ENCODE data around the gene EMX1. TPM values are rescaled to one million over a fixed set of nuclear protein-coding genes. Genes with fewer than 3 reads are reported as not detected.

Gene EMX1
- total and polyA plus RNA-seq, 2 of the 13 experiments (the other 11 are each of a cell fraction or from before 2014, with no cell fraction given) = 0.62 to 4.9 TPM

- no peak for TF ChIP-seq MTERF4 (CRISPR knock-in tag; IDR thresholded peaks at IDR 0.05)
- no peak for TF ChIP-seq KLF13 (CRISPR knock-in tag; IDR thresholded peaks at IDR 0.05)
- no peak for TF ChIP-seq SP4 (CRISPR knock-in tag; IDR thresholded peaks at IDR 0.05)
- no peak for TF ChIP-seq SIX4 (CRISPR knock-in tag; IDR thresholded peaks at IDR 0.05)
- TF ChIP-seq RBAK (CRISPR knock-in tag; IDR thresholded peaks at IDR 0.05) = no peak
- TF ChIP-seq, protein P1, sequence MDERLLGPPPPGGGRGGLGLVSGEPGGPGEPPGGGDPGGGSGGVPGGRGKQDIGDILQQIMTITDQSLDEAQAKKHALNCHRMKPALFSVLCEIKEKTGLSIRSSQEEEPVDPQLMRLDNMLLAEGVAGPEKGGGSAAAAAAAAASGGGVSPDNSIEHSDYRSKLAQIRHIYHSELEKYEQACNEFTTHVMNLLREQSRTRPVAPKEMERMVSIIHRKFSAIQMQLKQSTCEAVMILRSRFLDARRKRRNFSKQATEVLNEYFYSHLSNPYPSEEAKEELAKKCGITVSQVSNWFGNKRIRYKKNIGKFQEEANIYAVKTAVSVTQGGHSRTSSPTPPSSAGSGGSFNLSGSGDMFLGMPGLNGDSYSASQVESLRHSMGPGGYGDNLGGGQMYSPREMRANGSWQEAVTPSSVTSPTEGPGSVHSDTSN (CRISPR knock-in tag; IDR thresholded peaks at IDR 0.05) = no peak
- TF ChIP-seq, protein P2, sequence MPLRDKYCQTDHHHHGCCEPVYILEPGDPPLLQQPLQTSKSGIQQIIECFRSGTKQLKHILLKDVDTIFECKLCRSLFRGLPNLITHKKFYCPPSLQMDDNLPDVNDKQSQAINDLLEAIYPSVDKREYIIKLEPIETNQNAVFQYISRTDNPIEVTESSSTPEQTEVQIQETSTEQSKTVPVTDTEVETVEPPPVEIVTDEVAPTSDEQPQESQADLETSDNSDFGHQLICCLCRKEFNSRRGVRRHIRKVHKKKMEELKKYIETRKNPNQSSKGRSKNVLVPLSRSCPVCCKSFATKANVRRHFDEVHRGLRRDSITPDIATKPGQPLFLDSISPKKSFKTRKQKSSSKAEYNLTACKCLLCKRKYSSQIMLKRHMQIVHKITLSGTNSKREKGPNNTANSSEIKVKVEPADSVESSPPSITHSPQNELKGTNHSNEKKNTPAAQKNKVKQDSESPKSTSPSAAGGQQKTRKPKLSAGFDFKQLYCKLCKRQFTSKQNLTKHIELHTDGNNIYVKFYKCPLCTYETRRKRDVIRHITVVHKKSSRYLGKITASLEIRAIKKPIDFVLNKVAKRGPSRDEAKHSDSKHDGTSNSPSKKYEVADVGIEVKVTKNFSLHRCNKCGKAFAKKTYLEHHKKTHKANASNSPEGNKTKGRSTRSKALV (CRISPR knock-in tag; IDR thresholded peaks at IDR 0.05) = no peak
- TF ChIP-seq ZNF766 (CRISPR knock-in tag; IDR thresholded peaks at IDR 0.05; ENCODE audit: borderline replicate concordance) = no peak
- TF ChIP-seq FOXA3 (CRISPR knock-in tag; IDR thresholded peaks at IDR 0.05) = 0 out of 2 replicates have a peak, but pooled peaks have one; percentile 24
- no peak for TF ChIP-seq SRSF9 (IDR thresholded peaks at IDR 0.05; ENCODE audit: borderline replicate concordance, insufficient read depth, low read depth, low read length, poor library complexity, severe bottlenecking)
- TF ChIP-seq ZNF772 (CRISPR knock-in tag; IDR thresholded peaks at IDR 0.05) = peak; percentile 51; the same call in 1 of the 2 replicates
- TF ChIP-seq ZMYM3 (CRISPR knock-in tag; IDR thresholded peaks at IDR 0.05) = no peak
- TF ChIP-seq ZBTB10 (CRISPR knock-in tag; IDR thresholded peaks at IDR 0.05; ENCODE audit: borderline replicate concordance) = no peak
- no peak for TF ChIP-seq SRF (IDR thresholded peaks at IDR 0.05; ENCODE audit: low read depth, low read length)
- TF ChIP-seq, protein P3, sequence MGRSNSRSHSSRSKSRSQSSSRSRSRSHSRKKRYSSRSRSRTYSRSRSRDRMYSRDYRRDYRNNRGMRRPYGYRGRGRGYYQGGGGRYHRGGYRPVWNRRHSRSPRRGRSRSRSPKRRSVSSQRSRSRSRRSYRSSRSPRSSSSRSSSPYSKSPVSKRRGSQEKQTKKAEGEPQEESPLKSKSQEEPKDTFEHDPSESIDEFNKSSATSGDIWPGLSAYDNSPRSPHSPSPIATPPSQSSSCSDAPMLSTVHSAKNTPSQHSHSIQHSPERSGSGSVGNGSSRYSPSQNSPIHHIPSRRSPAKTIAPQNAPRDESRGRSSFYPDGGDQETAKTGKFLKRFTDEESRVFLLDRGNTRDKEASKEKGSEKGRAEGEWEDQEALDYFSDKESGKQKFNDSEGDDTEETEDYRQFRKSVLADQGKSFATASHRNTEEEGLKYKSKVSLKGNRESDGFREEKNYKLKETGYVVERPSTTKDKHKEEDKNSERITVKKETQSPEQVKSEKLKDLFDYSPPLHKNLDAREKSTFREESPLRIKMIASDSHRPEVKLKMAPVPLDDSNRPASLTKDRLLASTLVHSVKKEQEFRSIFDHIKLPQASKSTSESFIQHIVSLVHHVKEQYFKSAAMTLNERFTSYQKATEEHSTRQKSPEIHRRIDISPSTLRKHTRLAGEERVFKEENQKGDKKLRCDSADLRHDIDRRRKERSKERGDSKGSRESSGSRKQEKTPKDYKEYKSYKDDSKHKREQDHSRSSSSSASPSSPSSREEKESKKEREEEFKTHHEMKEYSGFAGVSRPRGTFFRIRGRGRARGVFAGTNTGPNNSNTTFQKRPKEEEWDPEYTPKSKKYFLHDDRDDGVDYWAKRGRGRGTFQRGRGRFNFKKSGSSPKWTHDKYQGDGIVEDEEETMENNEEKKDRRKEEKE (IDR thresholded peaks at IDR 0.05) = no peak
- no peak for TF ChIP-seq RBM22 (optimal IDR thresholded peaks at IDR 0.05; ENCODE audit: low read length)
- no peak for TF ChIP-seq ZNF510 (CRISPR knock-in tag; IDR thresholded peaks at IDR 0.05; ENCODE audit: low read depth)
- peak; percentile 57; the same call in 1 of the 2 replicates for TF ChIP-seq RARA (CRISPR knock-in tag; IDR thresholded peaks at IDR 0.05)
- no peak for TF ChIP-seq KLF12 (CRISPR knock-in tag; IDR thresholded peaks at IDR 0.05; ENCODE audit: borderline replicate concordance)
Measured at GRCh38 chr2:72943540-72944395, 26.4 kb downstream of the EMX1 start (continued).

Data from HepG2 (cell line).